ENCODE results near the gene ASIC1.
"Not testable (repeated sequence)": the region's sequence is repeated elsewhere in the genome, so short reads cannot be mapped to it uniquely, and the experiment has no call there.

ASIC1 gene

DNA sequence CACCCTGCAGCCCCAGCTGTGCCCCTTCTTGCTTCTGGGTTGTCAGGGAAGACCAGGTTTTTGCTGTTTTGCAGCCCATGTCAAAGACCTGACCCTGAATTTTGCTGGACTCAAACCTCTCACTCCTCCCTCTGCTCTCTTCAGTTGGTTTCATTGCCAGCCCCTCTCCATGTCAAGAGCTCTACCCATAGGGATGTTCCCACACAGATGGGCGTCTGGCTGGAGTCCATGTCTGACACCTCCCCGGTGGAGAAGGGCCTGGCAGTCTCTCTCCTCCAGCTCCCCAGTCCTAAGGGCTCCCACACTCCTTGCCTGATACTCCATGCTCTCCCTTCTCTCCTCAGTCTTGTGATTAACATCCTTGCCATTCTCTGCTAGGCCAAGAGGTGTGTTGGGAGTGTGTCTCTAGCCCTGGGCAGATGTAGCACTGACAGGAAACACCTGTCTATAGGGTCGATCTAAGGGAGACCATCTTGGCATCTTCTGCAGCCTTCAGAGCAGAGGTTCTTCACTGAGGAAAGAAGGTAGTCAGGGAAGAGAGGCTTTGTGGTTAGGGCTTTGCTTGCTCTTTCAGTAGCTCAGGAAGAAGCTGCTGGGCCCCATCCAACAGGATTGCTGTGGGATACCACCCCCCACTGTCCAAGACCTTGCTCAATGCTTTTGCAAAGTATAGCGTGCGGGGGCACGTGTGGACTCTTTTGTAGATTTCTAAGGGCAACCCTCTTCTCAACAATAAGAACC, 4.7 kb downstream of the ASIC1 start:
- DNase-seq, result no peak

DNA sequence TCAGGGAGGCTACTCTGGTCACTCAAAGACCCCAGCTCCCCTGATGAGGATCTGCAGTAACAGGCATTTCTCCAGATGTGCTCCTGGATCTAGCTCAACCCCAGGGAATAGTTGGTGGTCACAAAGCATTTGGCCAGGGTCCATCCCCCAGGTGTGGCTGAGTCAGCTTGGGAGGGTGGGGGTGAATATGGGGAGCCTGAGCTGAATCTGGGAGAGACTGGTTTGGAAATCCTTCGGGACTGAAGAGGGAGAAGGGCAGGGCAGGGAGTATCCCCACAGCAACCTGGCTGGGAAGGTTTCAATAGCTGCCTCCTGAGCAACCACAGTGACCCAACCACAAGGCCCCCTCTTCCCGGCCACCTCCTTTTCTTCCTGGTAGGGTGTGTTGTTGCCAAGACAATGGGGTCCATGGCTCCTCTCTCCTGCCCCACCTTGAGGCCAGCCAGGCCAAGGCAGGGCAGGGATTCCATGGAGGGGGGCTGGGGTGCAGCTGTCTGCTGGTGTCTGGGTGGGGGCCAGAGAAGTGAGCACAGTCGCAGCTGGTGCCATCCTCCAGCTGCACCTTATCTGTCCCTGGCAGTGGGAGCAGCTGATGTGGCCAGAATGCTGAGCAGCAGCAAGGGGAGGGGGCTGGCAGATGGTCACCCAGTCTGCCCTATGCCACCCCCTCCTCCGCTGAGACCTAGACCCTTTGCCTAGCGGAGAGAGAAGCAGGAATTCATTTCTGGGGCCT, 5.5 kb downstream of the ASIC1 start:
- DNase-seq, result no peak

DNA sequence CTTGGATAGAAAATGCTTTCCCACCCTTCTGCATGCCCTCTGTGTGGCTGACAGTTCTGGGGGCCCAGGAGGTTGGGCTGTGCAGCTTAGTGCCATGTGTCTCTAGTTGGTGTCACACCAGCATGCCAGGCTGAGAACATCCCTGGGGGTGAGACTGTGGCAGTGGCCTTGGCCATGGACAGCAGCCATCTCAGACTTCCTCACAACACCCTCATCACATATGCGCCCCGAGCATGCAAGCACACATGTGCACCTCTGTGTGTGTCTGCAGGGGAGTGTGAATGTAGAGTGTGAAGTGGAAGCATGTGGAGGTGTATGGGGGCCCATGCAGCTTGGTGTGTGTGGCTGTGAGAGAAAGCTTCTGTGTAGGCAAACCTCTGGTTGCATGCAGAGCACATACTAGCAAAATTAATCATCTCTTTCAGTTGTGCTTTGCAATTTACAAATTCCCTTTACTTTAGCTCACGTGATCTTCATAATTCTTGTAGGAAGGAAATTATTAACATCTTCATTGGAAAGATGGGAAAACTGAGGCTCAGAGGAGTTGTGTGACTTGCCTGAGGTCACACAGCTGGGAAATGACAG, 8.4 kb downstream of the ASIC1 start:
- DNase-seq, result no peak

DNA sequence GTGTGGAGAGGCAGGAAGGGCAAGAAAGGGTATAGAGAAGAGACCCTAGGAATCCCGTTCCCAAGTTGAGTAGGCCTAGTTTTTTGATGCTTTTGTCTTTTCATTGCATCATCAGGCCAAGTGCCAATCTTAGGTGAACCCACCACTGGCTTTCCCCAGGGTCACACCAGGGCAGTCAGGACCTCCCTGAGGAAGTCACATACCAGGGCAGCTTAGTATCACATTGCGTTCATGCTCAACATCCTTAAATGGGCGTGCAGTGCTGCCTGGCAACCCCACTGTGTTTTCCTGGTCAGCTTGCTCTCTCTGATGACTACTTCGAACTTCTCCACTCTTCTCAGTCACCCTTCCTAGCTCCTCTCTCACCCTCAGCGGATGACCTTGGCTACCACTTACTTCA, 9.0 kb downstream of the ASIC1 start:
- DNase-seq, result no peak

DNA sequence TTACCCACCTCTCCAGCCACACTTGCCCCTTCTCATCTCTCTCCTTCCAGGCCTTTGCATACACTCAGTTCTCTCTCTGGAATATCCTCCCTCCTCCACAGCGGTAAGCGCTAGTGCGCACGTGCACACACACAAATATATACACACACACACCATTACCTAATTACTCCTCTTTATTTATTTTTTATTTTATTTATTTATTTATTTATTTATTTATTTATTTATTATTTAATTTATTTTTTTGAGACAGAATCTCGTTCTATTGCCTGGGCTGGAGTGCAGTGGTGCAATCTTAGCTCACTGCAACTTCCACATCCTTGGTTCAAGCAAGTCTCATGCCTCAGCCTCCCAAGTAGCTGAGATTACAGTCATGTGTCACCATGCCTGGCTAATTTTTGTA, 11.7 kb downstream of the ASIC1 start:
- no peak for DNase-seq

DNA sequence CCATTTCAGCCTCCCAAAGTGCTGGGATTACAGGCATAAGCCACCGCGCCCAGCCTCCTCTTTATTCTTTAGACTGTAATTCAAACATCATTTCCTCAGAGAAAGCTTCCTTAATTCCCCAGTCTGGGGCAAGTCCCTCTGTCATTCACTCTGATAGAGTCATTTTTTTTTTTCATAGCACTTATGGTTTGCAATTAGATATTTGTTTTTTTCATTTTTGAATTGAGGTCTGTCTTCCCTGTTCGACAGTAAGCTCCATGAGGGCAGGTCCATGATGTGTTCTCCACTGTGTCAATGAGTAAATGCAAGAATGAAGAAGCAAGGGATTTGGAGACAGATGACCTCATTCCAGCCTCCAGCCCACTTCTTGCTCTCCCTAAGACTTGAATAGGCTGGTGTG, 12.1 kb downstream of the ASIC1 start:
- no peak for DNase-seq

DNA sequence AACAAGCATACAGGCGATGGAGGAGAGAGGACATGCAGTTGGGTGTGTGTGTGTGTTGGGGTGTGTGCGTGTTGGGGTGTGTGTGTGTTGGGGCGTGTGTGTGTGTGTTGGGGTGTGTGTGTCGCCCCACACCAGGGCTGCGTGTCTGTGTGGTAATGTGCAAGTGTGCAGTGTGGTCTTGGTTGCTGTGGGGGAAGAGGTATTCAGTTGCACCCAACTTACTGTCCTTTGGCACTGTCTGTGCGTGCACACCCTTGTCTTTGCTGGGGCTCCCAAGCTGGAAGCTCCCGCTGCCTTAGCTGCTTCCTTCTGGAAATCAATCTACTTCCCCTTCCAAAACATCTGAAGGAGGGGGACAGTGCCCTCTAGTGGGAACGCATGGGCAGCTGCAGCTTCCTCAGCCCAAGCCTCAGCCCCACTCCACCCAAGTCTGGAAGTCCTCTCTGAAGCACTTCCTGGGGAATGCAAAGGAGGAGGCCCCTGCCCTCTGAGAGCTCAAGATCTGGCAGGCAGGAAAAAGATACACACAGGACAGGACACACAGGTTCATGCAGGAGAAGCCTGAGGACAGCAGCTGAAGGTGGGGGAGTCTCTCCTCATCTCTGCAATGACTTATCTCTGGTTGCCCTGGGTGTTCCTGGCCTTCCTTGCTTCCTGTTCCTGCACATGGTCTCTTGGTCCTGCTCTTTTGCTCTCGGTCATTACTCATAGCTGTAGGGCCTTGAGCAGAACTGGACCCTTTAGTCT, 13.1 kb downstream of the ASIC1 start:
- peak; percentile 57 to 65 for DNase-seq

DNA sequence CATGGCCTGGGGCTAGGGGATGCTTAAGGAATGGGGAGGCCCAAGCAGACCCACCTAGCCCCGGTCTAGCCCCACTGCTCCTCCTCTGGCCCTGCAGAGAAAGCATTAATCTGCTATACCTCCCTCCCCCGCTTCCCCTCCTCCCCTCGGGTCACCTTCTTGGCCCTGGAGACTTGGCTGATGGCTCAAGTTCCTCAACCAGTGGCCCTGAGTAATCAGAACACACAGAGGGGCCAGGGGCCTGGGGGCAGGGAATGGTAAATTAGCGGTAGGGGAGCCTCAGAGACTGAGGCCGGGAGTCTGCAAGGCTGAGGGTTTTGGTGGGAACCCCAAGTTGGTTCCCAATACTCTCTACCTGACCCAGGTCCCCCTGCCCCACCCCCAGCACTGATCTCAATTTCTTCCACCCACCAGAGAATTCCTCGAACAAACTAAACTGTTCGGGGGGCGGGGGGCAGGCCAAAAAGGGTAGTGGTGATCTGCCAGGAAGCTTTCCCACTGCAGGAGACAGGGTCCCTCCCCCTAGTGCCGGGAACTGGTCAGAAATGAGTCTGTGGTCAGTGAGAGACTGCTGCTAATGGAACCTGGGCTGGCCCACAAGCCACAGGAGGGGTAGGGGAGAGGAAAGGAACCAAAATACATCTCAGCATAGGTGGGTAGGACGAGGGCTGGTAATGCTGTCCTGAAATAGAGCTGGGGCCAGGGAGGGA, 15.0 kb downstream of the ASIC1 start:
- no peak for DNase-seq

DNA sequence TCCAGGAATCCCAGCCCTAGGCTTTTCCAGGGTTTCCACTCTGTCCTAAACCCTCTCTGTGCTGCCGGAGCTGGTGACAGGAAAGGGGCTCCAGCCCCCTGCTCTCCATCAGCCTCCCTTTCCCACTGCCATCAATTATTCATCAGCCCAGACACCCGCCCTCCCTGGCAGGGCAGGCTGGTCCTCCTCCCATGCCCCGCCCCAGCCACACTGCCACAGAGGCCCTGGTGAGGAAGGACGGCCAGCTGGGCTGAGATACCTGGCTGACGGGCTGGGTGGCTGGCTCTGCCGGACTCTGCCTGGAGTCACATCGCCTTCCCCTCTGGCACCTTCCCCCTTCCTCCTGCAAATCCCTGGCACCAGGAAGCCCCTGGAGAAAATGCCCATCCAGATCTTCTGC, 15.8 kb downstream of the ASIC1 start:
- no peak for DNase-seq

DNA sequence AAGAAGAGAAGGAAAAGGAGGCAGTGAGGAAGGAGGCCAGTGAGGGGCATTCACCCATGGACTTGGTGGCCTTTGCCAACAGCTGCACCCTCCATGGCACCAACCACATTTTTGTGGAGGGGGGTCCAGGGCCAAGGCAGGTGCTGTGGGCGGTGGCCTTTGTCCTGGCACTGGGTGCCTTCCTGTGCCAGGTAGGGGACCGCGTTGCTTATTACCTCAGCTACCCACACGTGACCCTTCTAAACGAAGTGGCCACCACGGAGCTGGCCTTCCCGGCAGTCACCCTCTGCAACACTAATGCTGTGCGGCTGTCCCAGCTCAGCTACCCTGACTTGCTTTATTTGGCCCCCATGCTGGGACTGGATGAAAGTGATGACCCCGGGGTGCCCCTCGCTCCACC, 16.3 kb downstream of the ASIC1 start:
- no peak for DNase-seq

DNA sequence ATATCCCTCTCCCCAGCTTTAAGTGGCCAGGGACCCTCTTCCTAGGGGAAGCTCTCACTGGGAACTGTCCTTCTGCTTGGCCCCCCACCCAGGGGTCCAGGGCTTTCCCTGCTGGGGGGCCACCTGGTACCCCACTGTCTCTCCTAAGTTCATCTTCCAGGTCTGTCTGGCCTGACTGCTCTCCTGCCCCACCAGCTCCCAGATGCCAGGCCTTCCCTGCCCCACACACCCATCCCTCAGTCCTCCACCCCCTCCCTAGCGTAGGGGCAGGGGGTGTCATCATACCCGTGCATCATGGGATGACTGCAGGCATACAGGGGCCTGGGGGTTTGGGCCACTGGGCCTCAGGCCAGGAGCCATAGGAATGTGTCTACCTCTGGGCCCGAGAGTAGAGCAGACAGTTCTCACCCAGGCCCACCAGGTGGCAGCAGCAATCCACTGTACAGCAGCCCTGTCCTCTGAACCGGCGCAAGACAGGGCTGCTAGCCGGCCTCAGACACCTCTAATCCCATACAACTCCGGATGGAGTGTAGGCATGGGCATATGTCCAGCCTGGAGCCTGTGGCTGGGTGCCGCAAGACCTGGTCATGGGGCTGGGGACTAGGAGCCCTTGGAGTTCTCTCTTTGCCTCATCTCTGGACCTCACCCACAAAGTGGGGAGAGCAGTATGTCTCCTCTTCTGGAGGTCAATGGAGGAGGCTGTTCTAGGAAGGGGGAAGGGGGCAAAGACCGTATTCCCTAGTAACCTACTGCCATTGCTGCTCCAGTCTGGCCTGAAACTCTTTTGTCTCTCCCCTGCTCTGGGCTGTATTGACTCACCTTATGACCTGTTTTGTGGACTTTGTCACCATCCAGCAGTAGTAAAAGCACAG, 17.8 kb downstream of the ASIC1 start:
- peak; percentile 77 to 87 for DNase-seq

DNA sequence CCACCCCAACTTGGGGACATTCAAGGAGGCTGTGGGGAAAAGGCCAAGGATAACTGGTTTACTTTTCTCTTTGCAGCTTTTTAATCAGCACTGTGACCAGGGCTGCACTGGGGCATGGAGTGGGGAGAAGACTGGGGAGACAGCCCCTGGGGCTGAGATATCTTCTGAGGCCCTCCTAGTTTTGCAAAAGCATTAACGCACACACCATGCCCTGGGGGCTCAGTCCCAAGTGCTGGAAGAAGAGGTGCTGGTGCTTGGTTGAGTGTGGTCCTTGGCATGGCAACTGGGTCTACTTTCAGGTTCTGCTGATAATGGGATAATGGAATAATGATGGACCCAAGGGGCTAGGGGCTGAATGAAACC, 18.4 kb downstream of the ASIC1 start:
- no peak for DNase-seq

DNA sequence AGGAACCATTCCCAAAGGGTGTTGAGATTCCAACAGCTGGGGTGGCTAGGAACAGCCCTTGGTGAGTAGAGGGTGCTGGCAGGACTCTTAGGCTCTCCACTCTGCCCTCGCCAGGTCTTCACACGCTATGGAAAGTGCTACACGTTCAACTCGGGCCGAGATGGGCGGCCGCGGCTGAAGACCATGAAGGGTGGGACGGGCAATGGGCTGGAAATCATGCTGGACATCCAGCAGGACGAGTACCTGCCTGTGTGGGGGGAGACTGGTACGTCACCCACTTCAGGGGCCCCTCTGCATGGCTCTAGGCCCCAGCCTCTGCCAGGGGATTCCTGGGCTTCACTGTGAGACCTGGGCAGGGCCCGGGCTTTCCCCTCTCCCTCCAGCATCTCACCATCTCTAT, 19.7 kb downstream of the ASIC1 start:
- no peak for DNase-seq

DNA sequence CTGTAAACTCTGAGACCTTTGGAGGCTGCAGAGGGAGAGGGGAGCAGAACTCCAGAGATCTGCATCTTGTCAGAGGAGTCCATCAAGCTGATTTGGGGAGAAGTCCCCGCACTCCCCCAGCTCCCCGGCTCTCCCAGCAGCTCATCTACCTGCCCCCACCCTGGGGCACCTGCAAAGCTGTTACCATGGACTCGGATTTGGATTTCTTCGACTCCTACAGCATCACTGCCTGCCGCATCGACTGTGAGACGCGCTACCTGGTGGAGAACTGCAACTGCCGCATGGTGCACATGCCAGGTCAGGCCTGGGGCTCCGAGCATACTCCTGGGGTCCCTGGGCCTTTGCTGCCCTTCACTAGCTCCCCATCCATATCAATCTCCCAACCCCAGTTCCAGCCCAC, 20.9 kb downstream of the ASIC1 start:
- no peak for DNase-seq

DNA sequence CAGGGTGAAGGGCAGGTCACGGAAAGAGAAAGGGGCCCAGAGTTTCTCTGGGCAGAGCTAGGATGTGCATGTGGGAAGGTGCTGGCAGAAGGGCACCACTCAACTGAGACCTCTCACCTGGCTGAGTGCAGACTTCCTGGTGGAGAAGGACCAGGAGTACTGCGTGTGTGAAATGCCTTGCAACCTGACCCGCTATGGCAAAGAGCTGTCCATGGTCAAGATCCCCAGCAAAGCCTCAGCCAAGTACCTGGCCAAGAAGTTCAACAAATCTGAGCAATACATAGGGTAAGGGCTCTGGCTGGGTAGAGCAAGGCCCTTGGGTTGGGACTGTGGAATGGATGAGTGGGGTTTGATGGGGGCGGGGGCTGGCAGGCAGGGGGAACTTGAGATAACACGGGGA, 22.4 kb downstream of the ASIC1 start:
- no peak for DNase-seq

DNA sequence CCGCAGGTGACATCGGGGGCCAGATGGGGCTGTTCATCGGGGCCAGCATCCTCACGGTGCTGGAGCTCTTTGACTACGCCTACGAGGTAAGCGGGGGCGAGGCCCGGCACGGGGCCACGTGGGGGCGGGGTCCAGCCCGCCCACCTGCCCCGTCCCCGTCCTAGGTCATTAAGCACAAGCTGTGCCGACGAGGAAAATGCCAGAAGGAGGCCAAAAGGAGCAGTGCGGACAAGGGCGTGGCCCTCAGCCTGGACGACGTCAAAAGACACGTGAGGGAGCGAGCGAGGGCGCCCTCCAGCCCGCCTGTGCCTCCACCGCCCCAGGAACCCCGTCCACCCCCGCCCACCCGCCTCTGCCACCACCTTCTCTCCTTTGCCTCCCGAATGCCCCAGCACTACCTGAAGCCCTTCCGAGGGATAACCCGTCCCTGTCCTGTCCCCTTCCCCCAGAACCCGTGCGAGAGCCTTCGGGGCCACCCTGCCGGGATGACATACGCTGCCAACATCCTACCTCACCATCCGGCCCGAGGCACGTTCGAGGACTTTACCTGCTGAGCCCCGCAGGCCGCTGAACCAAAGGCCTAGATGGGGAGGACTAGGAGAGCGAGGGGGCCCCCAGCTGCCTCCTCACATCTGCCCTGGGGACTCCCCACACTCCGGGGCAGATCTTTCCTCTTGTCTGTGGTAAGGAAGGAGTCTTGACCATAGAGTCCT, 23.9 kb downstream of the ASIC1 start:
- DNase-seq, result no peak

DNA sequence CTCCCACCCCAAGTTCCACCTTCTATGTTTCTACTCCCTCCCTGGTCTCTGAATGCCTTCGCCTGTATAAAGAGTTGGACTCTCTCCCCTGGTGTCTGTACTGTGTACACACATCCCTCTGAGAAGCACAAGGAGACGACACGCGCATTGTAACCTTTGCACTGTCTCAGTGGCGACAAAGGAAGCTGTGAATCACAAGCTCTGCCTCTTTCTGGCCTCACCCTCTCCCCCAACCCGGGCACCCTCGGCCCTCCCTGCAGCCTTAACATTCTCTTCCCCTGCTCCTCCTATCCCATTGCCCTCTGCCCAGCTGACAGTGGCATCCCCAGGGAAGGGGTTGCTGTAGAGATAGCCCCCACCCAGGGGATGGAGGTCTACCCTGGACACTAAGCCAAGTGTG, 25.2 kb downstream of the ASIC1 start:
- no peak for DNase-seq

DNA sequence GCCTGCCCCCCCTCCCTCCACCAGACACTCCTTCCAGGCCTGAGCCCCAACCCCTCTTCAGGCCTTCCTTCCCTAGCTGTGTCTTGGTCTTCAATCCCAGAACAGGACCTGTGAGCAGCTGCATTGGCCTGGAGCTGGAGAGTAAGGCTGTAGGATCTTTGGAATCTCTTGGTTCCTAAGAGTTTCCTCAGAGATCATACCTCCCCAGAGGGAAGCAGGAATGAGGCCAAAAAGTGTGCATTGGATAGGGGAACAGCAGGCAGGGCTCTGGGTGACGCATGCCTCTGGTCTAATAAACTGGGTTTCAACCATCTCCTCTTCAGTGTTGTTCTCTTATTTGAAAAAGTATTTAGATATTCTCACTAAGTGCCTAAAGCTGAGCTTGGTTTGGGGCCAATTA, 25.9 kb downstream of the ASIC1 start:
- no peak for DNase-seq

DNA sequence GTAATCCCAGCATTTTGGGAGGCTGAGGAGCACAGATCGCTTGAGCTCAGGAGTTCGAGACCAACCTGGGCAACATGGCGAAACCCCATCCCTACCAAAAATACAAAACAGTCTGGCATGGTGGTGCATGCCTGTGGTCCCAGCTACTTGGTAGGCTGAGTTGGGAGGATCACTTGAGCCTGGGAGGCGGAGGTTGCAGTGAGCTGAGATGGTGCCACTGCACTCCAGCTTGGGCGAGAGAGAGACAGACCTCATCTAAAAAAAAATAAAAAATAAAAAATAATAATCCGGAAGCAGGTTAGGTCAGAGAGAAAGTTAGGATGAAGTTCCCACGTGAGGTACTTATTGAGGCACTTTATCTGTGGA, 27.0 kb downstream of the ASIC1 start:
- DNase-seq, result not testable (repeated sequence)

DNA sequence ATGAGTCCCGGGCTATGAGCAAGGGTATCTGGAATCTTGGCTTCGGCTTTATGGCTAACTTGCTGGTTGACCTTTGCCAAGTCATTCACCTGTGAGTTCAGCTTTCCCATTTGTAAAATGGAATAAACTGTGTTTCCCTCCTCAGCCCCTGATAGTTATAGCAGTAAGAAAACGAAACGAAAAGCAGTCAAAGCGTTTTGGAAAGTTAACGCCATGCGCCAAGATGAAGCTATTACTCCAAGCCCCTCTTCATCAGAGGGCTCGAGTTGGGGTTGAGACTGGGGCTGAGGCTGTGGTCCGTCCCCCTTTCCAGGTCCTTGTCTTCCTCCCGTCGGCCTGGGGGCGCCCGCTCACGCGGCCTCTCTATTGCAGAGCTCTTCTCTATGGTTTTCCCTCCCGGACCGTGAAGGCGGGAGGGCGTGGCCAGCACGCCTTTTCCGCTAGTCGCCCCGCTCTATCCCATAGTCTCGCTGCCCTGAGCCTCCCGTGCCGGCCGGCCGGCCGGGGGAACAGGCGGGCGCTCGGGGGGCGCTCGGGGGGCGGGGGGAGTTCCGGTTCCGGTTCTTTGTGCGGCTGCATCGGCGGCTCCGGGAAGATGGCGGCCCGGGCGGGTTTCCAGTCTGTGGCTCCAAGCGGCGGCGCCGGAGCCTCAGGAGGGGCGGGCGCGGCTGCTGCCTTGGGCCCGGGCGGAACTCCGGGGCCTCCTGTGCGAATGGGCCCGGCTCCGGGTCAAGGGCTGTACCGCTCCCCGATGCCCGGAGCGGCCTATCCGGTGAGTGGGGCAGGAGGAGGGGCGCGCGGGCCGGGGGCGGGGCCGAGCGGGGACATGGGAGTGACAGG, 27.6 kb downstream of the ASIC1 start, which contains the start of gene SMARCD1:
TSS of gene SMARCD1 (plus strand) at position 568 of the 840 bp plus-strand sequence. CDS start at position 596, 28 bp downstream.
- peak; percentile 82 to 85 for DNase-seq
